Fibroblast of lung (primary cell): ENCODE measurements around the gene WBP2. TPM values are rescaled to one million over a fixed set of nuclear protein-coding genes. Genes with fewer than 3 reads are reported as not detected.

Source experiments
- DNase-seq, 2 donors: peaks; one replicate each; pipeline versions ENCODE4 v3.0.0 to v3.0.0-alpha.2; 2010; ENCODE audit warnings: low read depth in 2 of 2
- H2AFZ ChIP-seq: 2 replicates; pipeline ENCODE4 v1.5.1; 2012; ENCODE audit warnings: low read length, control low read depth, inconsistent platforms
- H3K27ac ChIP-seq: 2 replicates; pipeline ENCODE4 v1.5.1; 2011; ENCODE audit warnings: low read length, control low read depth; ENCODE audit not compliant: insufficient read depth
- H3K27me3 ChIP-seq: 2 replicates; pipeline ENCODE4 v1.5.1; 2011; ENCODE audit warnings: mild to moderate bottlenecking, low read length; ENCODE audit not compliant: control insufficient read depth, insufficient read depth
- H3K36me3 ChIP-seq: 2 replicates; pipeline ENCODE4 v1.5.1; 2011; ENCODE audit warnings: low read length; ENCODE audit not compliant: control insufficient read depth, insufficient read depth
- H3K4me1 ChIP-seq: 2 replicates; pipeline ENCODE4 v1.5.1; 2011; ENCODE audit warnings: low read length; ENCODE audit not compliant: control insufficient read depth, insufficient read depth; ENCODE audit errors: extremely low read depth
- H3K4me2 ChIP-seq: 2 replicates; pipeline ENCODE4 v1.5.1; 2011; ENCODE audit warnings: low read length, control low read depth; ENCODE audit not compliant: insufficient read depth; ENCODE audit errors: extremely low read depth
- H3K4me3 ChIP-seq, 4 experiments: fragments of 200-600 bp in 1 of 4; sonication (generic) in 1 of 4; replicated peaks in 1 of 4; 2 replicates each; pipeline ENCODE4 v1.5.1; 2011 to 2016; ENCODE audit warnings: low read length in 4 of 4, low read depth in 3 of 4, mild to moderate bottlenecking in 3 of 4, control low read depth in 2 of 4, inconsistent platforms in 1 of 4, mixed read lengths in 1 of 4; ENCODE audit not compliant: insufficient read depth in 1 of 4; ENCODE audit errors: control extremely low read depth in 1 of 4
- H3K79me2 ChIP-seq: 2 replicates; pipeline ENCODE4 v1.5.1; 2012; ENCODE audit warnings: mild to moderate bottlenecking, low read length, inconsistent platforms; ENCODE audit not compliant: control insufficient read depth, insufficient read depth
- H3K9ac ChIP-seq: 2 replicates; pipeline ENCODE4 v1.5.1; 2011; ENCODE audit warnings: mild to moderate bottlenecking, low read length, control low read depth; ENCODE audit not compliant: insufficient read depth
- H3K9me3 ChIP-seq: 2 replicates; pipeline ENCODE4 v1.5.1; 2012; ENCODE audit warnings: low read depth, low read length; ENCODE audit not compliant: control insufficient read depth, insufficient read depth
- H4K20me1 ChIP-seq: 2 replicates; pipeline ENCODE4 v1.5.1; 2011; ENCODE audit warnings: low read length; ENCODE audit not compliant: control insufficient read depth, insufficient read depth; ENCODE audit errors: extremely low read depth
- CTCF ChIP-seq, 2 donors: IDR thresholded peaks in 1 of 2; conservative IDR thresholded peaks in 1 of 2; 1 replicate in 1 of 2; 2 replicates in 1 of 2; pipeline ENCODE4 v1.5.1; 2011 to 2012; ENCODE audit warnings: low read length in 2 of 2, control low read depth in 1 of 2, inconsistent platforms in 1 of 2, low read depth in 1 of 2, mild to moderate bottlenecking in 1 of 2
- EZH2 ChIP-seq: IDR thresholded peaks from 2 replicates; pipeline ENCODE4 v1.5.1; 2012; ENCODE audit warnings: low read length, control low read depth, mild to moderate bottlenecking; ENCODE audit errors: missing control alignments
- polyA plus RNA-seq, 2 donors: library from polyadenylated mRNA; depleted of rRNA in 1 of 2; stranded (reverse) in 1 of 2; unstranded in 1 of 2; fragments of >200 nt; gene quantifications; 2 replicates each; pipeline ENCODE4 v1.2.1, GENCODE V29; 2011 to 2012; ENCODE audit warnings: missing spikeins in 1 of 2
- total RNA-seq: library from RNA; depleted of rRNA; stranded (reverse); fragments of >200 nt; gene quantifications from 2 replicates; pipeline ENCODE4 v1.2.1, GENCODE V29; 2014

WBP2 gene
- total and polyA plus RNA-seq, 2 donors (not counting 1 experiment from before 2014, with no cell fraction given) = 39.5 to 53.4 TPM

- peak; percentile 52 to 56 for DNase-seq
- TF ChIP-seq CTCF (conservative IDR thresholded peaks at IDR 0.05 in 1 of 2, IDR thresholded peaks at IDR 0.05 in 1 of 2; ENCODE audit: low read depth in 1 of 2, low read length in 2 of 2) (peak; percentile 72 to 75), EZH2 (no peak)
- Histone ChIP-seq H3K36me3 (peaks cover 5% of the 10 kb centered on the region), H3K4me1 (no peaks in the 10 kb centered on the region), H3K9ac (no peak overlapping the region), H4K20me1 (no peaks in the 10 kb centered on the region), H3K27ac (no peak overlapping the region), H3K9me3 (no peaks in the 10 kb centered on the region), H2AFZ (peak overlapping the region; percentile 65), H3K4me2 (no peak overlapping the region), H3K79me2 (no peaks in the 10 kb centered on the region), H3K27me3 (no peaks in the 10 kb centered on the region), H3K4me3 (peak overlapping the region in 1 of 4 experiments; percentile 22)
These were observed 27.6 kb downstream of the WBP2 start for GRCh38 chr17:75827308-75828075.

GRCh38 chr17:75826561-75827307 is 28.4 kb downstream of the WBP2 start:
- no peak for DNase-seq
- H3K27ac ChIP-seq = no peak overlapping the region

More at GRCh38 chr17:75826561-75827307, 28.4 kb downstream of the WBP2 start:
- no peaks in the 10 kb centered on the region for H3K9me3 ChIP-seq
- H3K4me2 ChIP-seq = no peak overlapping the region
- H3K4me1 ChIP-seq = no peaks in the 10 kb centered on the region
- peaks cover 5% of the 10 kb centered on the region for H3K36me3 ChIP-seq
- no peaks in the 10 kb centered on the region for H3K79me2 ChIP-seq
- TF ChIP-seq CTCF (conservative IDR thresholded peaks at IDR 0.05 in 1 of 2, IDR thresholded peaks at IDR 0.05 in 1 of 2; ENCODE audit: low read depth in 1 of 2, low read length in 2 of 2) (no peak), EZH2 (no peak)
- no peak overlapping the region for H2AFZ ChIP-seq
- H4K20me1 ChIP-seq = no peaks in the 10 kb centered on the region
- no peak overlapping the region for H3K4me3 ChIP-seq
- H3K27me3 ChIP-seq = no peaks in the 10 kb centered on the region
- no peak overlapping the region for H3K9ac ChIP-seq
